Neuronal stem cell (in vitro differentiated cells): Measurements from ENCODE around the gene RAB11FIP4.

Source experiments
- DNase-seq: peaks from one replicate; pipeline ENCODE4 v3.0.0-alpha.2; 2013; ENCODE audit warnings: low spot score
- H2AFZ ChIP-seq: one replicate; pipeline ENCODE4 v1.6.1; 2013; ENCODE audit warnings: mild to moderate bottlenecking, low read length, inconsistent platforms
- H2AK5ac ChIP-seq: 2 replicates; pipeline ENCODE4 v1.6.1; 2013; ENCODE audit warnings: low read depth, mild to moderate bottlenecking, inconsistent platforms, low read length, moderate library complexity, mixed read lengths
- H2BK120ac ChIP-seq: 2 replicates; pipeline ENCODE4 v1.6.1; 2013; ENCODE audit warnings: low read depth, mild to moderate bottlenecking, inconsistent platforms, low read length, moderate library complexity, mixed read lengths
- H2BK12ac ChIP-seq: one replicate; pipeline ENCODE4 v1.6.1; 2013; ENCODE audit warnings: low read length, inconsistent platforms
- H2BK15ac ChIP-seq: 2 replicates; pipeline ENCODE4 v1.6.1; 2013; ENCODE audit warnings: mild to moderate bottlenecking, low read length, inconsistent platforms, mixed read lengths
- H2BK5ac ChIP-seq: one replicate; pipeline ENCODE4 v1.6.1; 2013; ENCODE audit warnings: inconsistent platforms, mild to moderate bottlenecking, low read length, moderate library complexity
- H3K14ac ChIP-seq: one replicate; pipeline ENCODE4 v1.6.1; 2013; ENCODE audit warnings: low read length, inconsistent platforms
- H3K18ac ChIP-seq: 2 replicates; pipeline ENCODE4 v1.6.1; 2013; ENCODE audit warnings: low read length, inconsistent platforms
- H3K23ac ChIP-seq: 2 replicates; pipeline ENCODE4 v1.6.1; 2013; ENCODE audit warnings: low read depth, mild to moderate bottlenecking, mixed read lengths, low read length, inconsistent platforms; ENCODE audit not compliant: poor library complexity
- H3K27ac ChIP-seq: replicated peaks from 3 replicates; pipeline ENCODE4 v1.5.1; 2013; ENCODE audit warnings: low read length, inconsistent platforms
- H3K27me3 ChIP-seq, 3 experiments: 2 replicates each; pipeline ENCODE4 v1.6.1; 2013; ENCODE audit warnings: low read length in 3 of 3, mild to moderate bottlenecking in 2 of 3, inconsistent platforms in 1 of 3, low read depth in 1 of 3, mixed read lengths in 1 of 3, moderate library complexity in 1 of 3; ENCODE audit not compliant: control insufficient read depth in 3 of 3, insufficient read depth in 3 of 3
- H3K36me3 ChIP-seq, 2 donors: replicated peaks in 1 of 2; 2 replicates each; pipeline ENCODE4 v1.6.1; 2013; ENCODE audit warnings: low read length in 2 of 2; ENCODE audit not compliant: control insufficient read depth in 2 of 2, insufficient read depth in 2 of 2
- H3K4ac ChIP-seq: 2 replicates; pipeline ENCODE4 v1.6.1; 2013; ENCODE audit warnings: inconsistent platforms, mild to moderate bottlenecking, low read length, moderate library complexity
- H3K4me1 ChIP-seq, 2 donors: 1 replicate in 1 of 2; 2 replicates in 1 of 2; pipeline ENCODE4 v1.6.1; 2013; ENCODE audit warnings: low read length in 2 of 2, low read depth in 1 of 2; ENCODE audit not compliant: control insufficient read depth in 2 of 2, insufficient read depth in 1 of 2
- H3K4me2 ChIP-seq: one replicate; pipeline ENCODE4 v1.6.1; 2013; ENCODE audit warnings: mild to moderate bottlenecking, low read length, inconsistent platforms; ENCODE audit not compliant: insufficient read depth, poor library complexity, severe bottlenecking
- H3K4me3 ChIP-seq, 2 donors: 2 replicates each; pipeline ENCODE4 v1.5.1; 2013; ENCODE audit warnings: low read length in 2 of 2, mild to moderate bottlenecking in 2 of 2, inconsistent platforms in 1 of 2, moderate library complexity in 1 of 2
- H3K79me1 ChIP-seq: one replicate; pipeline ENCODE4 v1.6.1; 2013; ENCODE audit warnings: low read depth, mild to moderate bottlenecking, inconsistent platforms, low read length, moderate library complexity
- H3K9ac ChIP-seq: one replicate; pipeline ENCODE4 v1.6.1; 2013; ENCODE audit warnings: mild to moderate bottlenecking, low read depth, low read length, inconsistent platforms; ENCODE audit not compliant: poor library complexity
- H3K9me3 ChIP-seq, 2 donors: replicated peaks in 1 of 2; 2 replicates each; pipeline versions ENCODE3 to v1.6.1; 2013; ENCODE audit warnings: low read length in 2 of 2, mild to moderate bottlenecking in 2 of 2, inconsistent platforms in 1 of 2, low read depth in 1 of 2, mixed read lengths in 1 of 2, moderate library complexity in 1 of 2; ENCODE audit not compliant: control insufficient read depth in 2 of 2, insufficient read depth in 1 of 2
- H4K8ac ChIP-seq: one replicate; pipeline ENCODE4 v1.6.1; 2013; ENCODE audit warnings: low read depth, mild to moderate bottlenecking, inconsistent platforms, low read length, moderate library complexity
- H4K91ac ChIP-seq: one replicate; pipeline ENCODE4 v1.6.1; 2013; ENCODE audit warnings: low read length, low read depth, mild to moderate bottlenecking, inconsistent platforms; ENCODE audit not compliant: poor library complexity
- WGBS, 2 donors: extraction: QIAGEN DNeasy Blood & Tissue Kit; methylation state at CpG; one replicate each; pipeline ENCODE4 v1.1.7; 2013; ENCODE audit warnings: missing lambda C conversion rate in 2 of 2, mixed read lengths in 1 of 2; ENCODE audit not compliant: insufficient read length in 2 of 2, insufficient replicate concordance in 1 of 2; ENCODE audit errors: extremely low coverage in 2 of 2; 5-methylcytosine and 5-hydroxymethylcytosine counted together

The RAB11FIP4 gene

DNA sequence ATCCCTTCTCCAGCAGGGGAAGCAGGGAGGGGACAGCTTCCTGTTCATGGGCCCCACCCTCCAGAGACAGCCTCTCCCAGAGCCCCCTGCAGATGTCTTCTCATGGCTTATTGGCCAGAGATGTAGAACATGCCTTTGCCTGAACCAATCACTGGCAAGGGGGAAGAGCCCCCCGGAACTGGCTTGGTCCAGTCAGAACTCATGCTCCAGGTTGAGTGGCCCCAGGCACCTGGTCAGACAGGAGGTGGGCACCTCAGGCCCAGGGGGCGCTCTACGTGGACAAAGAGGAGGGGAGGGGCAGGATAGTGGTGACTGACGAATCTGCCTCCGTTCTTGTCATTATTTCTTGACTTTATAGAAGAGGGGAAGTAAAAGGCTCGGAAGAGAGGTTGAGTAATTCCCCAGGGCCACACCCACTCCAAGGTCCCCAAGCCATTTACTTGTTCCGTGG is 23.6 kb downstream of the RAB11FIP4 start:
- Histone ChIP-seq H4K91ac (no peak overlapping the region), H2AK5ac (no peak overlapping the region), H3K9me3 (no peaks in the 10 kb centered on the region), H3K79me1 (no peaks in the 10 kb centered on the region), H2BK120ac (no peak overlapping the region), H2BK15ac (peak overlapping the region; percentile 35), H3K4me2 (no peak overlapping the region), H3K4me3 (no peak overlapping the region), H3K18ac (peak overlapping the region; percentile 21), H3K27me3 (peaks cover 0 to 14% (median 12%) of the 10 kb centered on the region in 3 experiments), H3K4me1 (peaks cover 23 to 36% of the 10 kb centered on the region in 2 donors), H3K9ac (no peak overlapping the region), H3K36me3 (no peaks in the 10 kb centered on the region), H2BK12ac (no peak overlapping the region), H2AFZ (no peak overlapping the region), H4K8ac (no peak overlapping the region), H3K23ac (no peak overlapping the region), H3K4ac (no peak overlapping the region), H3K27ac (no peak overlapping the region), H2BK5ac (no peak overlapping the region), H3K14ac (no peak overlapping the region)
- no CpG with 5 or more reads among the region's 7 CpGs for WGBS, 2 donors
- no peak for DNase-seq

DNA sequence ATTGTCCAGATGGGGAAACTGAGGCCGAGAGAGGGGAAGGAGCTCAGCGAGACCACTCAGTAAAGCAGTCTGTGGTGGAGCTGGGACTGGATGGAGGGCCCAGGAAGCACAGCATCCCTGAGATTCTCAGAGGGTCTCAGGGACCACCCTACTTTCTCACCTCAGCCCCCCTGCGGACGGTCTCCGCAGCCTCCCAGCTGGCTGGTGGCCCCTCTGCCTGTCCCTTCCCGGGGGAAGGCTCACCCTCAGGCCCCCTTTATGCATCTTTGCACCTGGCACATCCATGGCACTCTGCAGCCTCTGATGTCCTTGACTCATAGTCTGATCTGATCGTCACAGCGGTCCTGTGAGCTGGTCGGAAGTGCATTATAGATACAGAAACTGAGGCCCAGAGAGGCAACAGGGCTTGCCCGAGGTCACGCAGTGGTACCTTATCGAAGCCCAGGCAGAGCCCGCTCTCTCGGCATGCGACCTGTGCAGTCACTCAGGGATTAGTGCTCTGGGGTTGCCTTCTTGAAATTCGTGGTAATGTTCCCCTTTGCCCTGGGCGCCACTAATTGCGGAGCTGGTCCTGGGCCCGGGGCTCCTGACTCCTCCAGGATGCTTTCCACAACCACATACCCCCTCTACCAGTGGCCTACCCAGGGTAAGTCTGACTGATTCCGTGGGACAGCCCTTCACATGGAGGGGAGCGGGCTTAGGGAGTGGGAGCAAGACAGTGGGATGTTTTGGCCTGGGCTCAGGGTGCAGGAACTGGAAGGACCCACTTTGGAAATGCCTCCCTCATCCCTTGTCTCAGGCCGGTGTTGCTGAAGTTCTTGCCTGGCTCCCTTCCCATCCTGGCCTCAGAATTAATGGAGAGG is 24.4 kb downstream of the RAB11FIP4 start:
- Histone ChIP-seq H3K27ac (no peak overlapping the region), H3K36me3 (no peaks in the 10 kb centered on the region), H2BK5ac (no peak overlapping the region), H3K4me2 (no peak overlapping the region), H3K14ac (peak overlapping the region; percentile 63), H3K9ac (no peak overlapping the region), H2AK5ac (peak overlapping the region; percentile 61), H2AFZ (peak overlapping the region; percentile 89), H2BK15ac (no peak overlapping the region), H3K9me3 (no peaks in the 10 kb centered on the region), H3K18ac (peak overlapping the region; percentile 77), H3K4me1 (peaks cover 23 to 36% of the 10 kb centered on the region in 2 donors), H4K91ac (no peak overlapping the region), H2BK12ac (no peak overlapping the region), H3K4me3 (no peak overlapping the region), H3K79me1 (no peaks in the 10 kb centered on the region), H2BK120ac (no peak overlapping the region), H3K4ac (no peak overlapping the region), H3K27me3 (peaks cover 0 to 14% (median 12%) of the 10 kb centered on the region in 3 experiments), H3K23ac (peak overlapping the region; percentile 1), H4K8ac (no peak overlapping the region)
- no CpG with 5 or more reads among the region's 22 CpGs for WGBS, 2 donors
- no peak for DNase-seq

DNA sequence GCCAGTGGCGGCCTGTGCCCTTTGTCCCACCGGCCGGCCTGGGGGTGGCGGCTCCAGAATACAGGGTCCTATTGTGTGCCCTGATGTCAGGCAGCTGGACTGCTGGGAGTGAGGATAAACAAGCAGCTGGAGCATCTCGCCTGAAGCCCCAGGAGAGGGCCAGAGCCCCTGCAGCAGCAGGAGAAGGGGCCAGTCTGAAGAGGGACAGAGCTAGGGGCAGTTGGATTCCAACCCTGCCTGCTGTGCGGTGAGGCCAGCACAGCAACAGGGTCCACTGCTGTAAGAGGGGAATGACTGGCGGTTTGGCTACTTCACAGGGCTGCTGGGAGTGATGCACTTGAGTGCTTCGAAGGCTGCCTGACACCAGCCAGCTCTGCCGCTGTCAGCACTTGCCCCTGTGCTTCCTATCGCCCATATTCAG is 25.0 kb downstream of the RAB11FIP4 start:
- no peak overlapping the region for H2BK5ac ChIP-seq
- peak overlapping the region; percentile 77 for H3K18ac ChIP-seq
- peak overlapping the region; percentile 25 for H2AK5ac ChIP-seq
- H3K4me2 ChIP-seq: no peak overlapping the region
- no peak overlapping the region for H2BK12ac ChIP-seq
- DNase-seq: peak; percentile 33
- H3K4me3 ChIP-seq: no peak overlapping the region
- peak overlapping the region; percentile 89 for H2AFZ ChIP-seq
- H3K36me3 ChIP-seq: no peaks in the 10 kb centered on the region
- peak overlapping the region; percentile 63 for H3K14ac ChIP-seq
- H3K4ac ChIP-seq: no peak overlapping the region
- H2BK15ac ChIP-seq: peak overlapping the region; percentile 20
- no peak overlapping the region for H3K27ac ChIP-seq
- WGBS, 2 donors: no CpG with 5 or more reads among the region's 10 CpGs
- H3K27me3 ChIP-seq: peaks cover 0 to 14% (median 12%) of the 10 kb centered on the region in 3 experiments
- no peak overlapping the region for H2BK120ac ChIP-seq
- H3K9ac ChIP-seq: no peak overlapping the region
- H4K8ac ChIP-seq: no peak overlapping the region
- H3K23ac ChIP-seq: peak overlapping the region; percentile 1
- H4K91ac ChIP-seq: no peak overlapping the region
- no peaks in the 10 kb centered on the region for H3K79me1 ChIP-seq
- no peaks in the 10 kb centered on the region for H3K9me3 ChIP-seq
- peaks cover 23 to 36% of the 10 kb centered on the region in 2 donors for H3K4me1 ChIP-seq

DNA sequence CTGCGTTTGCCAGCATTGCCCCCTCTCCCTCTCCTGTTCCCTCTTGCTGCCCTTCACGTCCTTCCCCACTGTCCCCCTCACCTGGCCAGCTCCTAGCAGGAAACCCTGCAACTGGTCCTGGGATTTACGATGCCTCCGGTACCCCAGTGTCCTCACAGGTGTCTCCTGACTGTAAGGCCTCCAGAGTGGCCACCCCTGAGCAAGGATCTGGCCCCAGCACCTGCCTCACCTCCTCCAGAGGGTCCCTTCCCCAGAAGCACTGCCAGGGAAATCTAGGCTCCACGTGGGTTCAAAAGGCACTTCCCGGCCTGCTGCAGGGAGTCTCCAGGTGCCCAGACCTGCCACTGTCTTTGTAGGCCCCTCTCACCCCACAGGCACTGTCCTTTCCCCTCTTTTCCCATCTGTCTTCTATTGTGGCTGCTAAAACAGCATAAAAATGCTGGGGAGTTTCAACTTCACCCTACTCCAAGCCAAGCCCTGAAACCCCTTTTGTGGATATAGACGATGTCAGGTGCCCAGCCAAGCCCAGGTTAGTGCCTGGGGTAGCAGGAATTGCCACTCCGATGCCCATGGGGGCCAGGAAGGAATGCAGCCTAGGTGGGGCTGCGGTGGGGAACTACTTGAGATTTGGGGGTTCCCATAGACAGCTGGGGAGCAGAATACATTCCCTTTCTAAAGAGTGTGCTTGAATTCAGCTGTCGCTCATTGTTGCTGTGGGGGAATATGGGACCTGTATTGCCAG is 25.7 kb downstream of the RAB11FIP4 start:
- WGBS, 2 donors: no CpG with 5 or more reads among the region's 10 CpGs
- peak overlapping the region; percentile 44 for H3K4ac ChIP-seq
- no peak overlapping the region for H2BK120ac ChIP-seq
- H3K14ac ChIP-seq: peak overlapping the region; percentile 63
- H4K8ac ChIP-seq: no peak overlapping the region
- H3K79me1 ChIP-seq: no peaks in the 10 kb centered on the region
- no peak overlapping the region for H3K9ac ChIP-seq
- H3K4me2 ChIP-seq: no peak overlapping the region
- H3K4me1 ChIP-seq: peaks cover 23 to 36% of the 10 kb centered on the region in 2 donors
- peak overlapping the region; percentile 69 for H3K18ac ChIP-seq
- H3K27ac ChIP-seq: no peak overlapping the region
- H4K91ac ChIP-seq: no peak overlapping the region
- peaks cover 0 to 14% (median 12%) of the 10 kb centered on the region in 3 experiments for H3K27me3 ChIP-seq
- no peak overlapping the region for H2BK5ac ChIP-seq
- H2BK12ac ChIP-seq: peak overlapping the region; percentile 75
- peak overlapping the region; percentile 70 for H2BK15ac ChIP-seq
- no peaks in the 10 kb centered on the region for H3K9me3 ChIP-seq
- peak overlapping the region; percentile 82 for H2AK5ac ChIP-seq
- H3K23ac ChIP-seq: peak overlapping the region; percentile 60
- no peak overlapping the region for H3K4me3 ChIP-seq
- no peaks in the 10 kb centered on the region for H3K36me3 ChIP-seq
- no peak for DNase-seq
- H2AFZ ChIP-seq: peak overlapping the region; percentile 89
